Coronary artery (tissue), 2 donors: Measurements from ENCODE around the gene F10.

ENCODE experiments used
- DNase-seq: peaks from one replicate; pipeline ENCODE4 v3.0.0-alpha.2; 2017; ENCODE audit warnings: low spot score
- H3K27ac ChIP-seq, 2 donors: fragments of 200-600 bp; sonication (generic); one replicate each; pipeline ENCODE4 v1.5.1; 2016 to 2019
- H3K4me3 ChIP-seq: fragments of 200-600 bp; sonication (generic); 2 replicates; pipeline ENCODE4 v1.5.1; 2016; ENCODE audit warnings: mild to moderate bottlenecking, moderate library complexity
- TF ChIP-seq, protein P1 (sequence below): fragments of 200-600 bp; sonication (generic); IDR thresholded peaks from one replicate; pipeline ENCODE4 v1.5.1; 2019; ENCODE audit warnings: antibody characterized with exemption

F10 gene

GRCh38 chr13:113171250-113172125 is 48.9 kb downstream of the F10 start:
- TF ChIP-seq, protein P1, sequence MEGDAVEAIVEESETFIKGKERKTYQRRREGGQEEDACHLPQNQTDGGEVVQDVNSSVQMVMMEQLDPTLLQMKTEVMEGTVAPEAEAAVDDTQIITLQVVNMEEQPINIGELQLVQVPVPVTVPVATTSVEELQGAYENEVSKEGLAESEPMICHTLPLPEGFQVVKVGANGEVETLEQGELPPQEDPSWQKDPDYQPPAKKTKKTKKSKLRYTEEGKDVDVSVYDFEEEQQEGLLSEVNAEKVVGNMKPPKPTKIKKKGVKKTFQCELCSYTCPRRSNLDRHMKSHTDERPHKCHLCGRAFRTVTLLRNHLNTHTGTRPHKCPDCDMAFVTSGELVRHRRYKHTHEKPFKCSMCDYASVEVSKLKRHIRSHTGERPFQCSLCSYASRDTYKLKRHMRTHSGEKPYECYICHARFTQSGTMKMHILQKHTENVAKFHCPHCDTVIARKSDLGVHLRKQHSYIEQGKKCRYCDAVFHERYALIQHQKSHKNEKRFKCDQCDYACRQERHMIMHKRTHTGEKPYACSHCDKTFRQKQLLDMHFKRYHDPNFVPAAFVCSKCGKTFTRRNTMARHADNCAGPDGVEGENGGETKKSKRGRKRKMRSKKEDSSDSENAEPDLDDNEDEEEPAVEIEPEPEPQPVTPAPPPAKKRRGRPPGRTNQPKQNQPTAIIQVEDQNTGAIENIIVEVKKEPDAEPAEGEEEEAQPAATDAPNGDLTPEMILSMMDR: no peak
- H3K27ac ChIP-seq: no peak overlapping the region
- no peak for DNase-seq
- no peak overlapping the region for H3K4me3 ChIP-seq

- DNase-seq: no peak
- TF ChIP-seq, protein P1: no peak
- no peak overlapping the region for H3K27ac ChIP-seq
- H3K4me3 ChIP-seq: no peak overlapping the region
Observed at GRCh38 chr13:113172419-113172926, 49.9 kb downstream of the F10 start.

GRCh38 chr13:113176280-113176679 is 53.7 kb downstream of the F10 start:
- H3K4me3 ChIP-seq: no peak overlapping the region
- TF ChIP-seq, protein P1: no peak
- no peak overlapping the region for H3K27ac ChIP-seq
- no peak for DNase-seq

DNA sequence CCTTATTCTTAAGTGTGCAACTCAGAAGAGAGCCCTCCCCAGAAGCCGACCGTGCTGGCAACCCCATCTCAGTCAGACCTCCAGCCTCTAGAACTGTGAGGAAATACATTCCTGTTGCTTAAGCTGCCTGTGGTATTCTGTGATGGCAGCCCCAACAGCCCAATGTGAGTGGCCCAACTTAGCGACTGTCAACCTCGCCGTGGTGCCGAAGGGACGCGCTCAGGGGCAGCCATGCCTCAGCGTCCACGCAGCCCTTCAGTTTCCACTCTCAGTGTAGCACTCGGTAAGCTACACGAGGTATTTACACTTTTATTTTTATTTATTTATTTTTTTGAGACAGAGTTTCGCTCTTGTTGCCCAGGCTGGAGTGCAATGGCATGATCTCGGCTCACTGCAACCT is 54.2 kb downstream of the F10 start:
- no peak overlapping the region for H3K4me3 ChIP-seq
- no peak overlapping the region for H3K27ac ChIP-seq
- DNase-seq: no peak

DNA sequence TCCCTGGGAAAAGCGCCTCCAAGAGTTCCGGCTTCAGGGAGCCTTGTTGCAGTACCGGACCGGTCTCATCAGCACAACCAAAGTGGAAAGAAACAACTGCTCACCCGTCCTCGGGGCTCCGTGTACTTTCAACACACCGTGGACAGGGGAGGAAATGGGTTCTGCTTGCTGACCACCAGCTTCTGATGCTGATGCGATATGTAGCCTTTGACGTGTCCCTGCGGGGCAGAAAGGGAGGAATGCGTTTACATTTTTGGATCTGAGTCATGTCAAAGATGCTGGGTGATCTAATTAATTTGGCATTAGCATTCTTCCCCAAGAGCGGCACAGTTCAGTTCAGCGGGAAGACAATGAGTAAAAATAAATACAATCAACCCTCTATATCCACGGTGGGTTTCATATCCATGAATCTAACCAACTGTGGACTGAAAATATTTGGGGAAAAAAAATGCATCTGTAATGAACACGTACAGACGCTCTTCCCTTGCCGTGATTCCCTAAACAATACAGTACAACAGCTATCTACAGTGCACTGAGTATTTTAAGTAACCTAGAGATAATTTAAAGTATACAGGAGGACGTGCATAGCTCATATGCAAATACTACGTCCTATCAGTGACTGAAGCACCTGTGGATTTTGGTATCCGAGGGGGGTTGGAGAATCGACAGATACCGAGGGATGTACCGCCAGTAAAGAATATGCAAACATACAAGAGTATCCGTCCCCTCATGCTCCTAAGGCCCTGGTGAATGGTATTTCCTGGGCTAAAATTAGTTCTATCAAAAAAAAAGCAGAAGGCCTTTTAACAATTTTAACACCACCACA is 55.7 kb downstream of the F10 start:
- TF ChIP-seq, protein P1: no peak
- DNase-seq: no peak
- H3K4me3 ChIP-seq: no peak overlapping the region
- no peak overlapping the region for H3K27ac ChIP-seq

More for the DNA sequence above, 54.2 kb downstream of the F10 start:
- TF ChIP-seq, protein P1: no peak

GRCh38 chr13:113178896-113179167 is 56.2 kb downstream of the F10 start:
- TF ChIP-seq, protein P1: no peak
- no peak for DNase-seq
- Histone ChIP-seq H3K4me3 (no peak overlapping the region), H3K27ac (no peak overlapping the region)
